GM13976 (cell line): Measurements from ENCODE around the gene M6PR.
"Not testable (repeated sequence)": the region's sequence is repeated elsewhere in the genome, so short reads cannot be mapped to it uniquely, and the experiment has no call there.

Experiments used
- DNase-seq: peaks from one replicate; pipeline ENCODE4 v3.0.0; 2012; ENCODE audit warnings: low spot score
- in situ Hi-C: fragments of 300-500 bp; cut with MboI; formaldehyde crosslinking; loops from one replicate; pipeline ENCODE4 v1.12.0; 2022; ENCODE audit warnings: low sequenced_read_pairs, mixed read lengths, inconsistent platforms; ENCODE audit not compliant: unreplicated experiment
- TF ChIP-seq, protein P1 (sequence below): IDR thresholded peaks from 2 replicates; pipeline ENCODE4 v1.5.1; 2012; ENCODE audit warnings: borderline replicate concordance, mild to moderate bottlenecking; ENCODE audit not compliant: insufficient read depth; ENCODE audit errors: extremely low read depth, missing control alignments, control extremely low read depth

M6PR gene

DNA sequence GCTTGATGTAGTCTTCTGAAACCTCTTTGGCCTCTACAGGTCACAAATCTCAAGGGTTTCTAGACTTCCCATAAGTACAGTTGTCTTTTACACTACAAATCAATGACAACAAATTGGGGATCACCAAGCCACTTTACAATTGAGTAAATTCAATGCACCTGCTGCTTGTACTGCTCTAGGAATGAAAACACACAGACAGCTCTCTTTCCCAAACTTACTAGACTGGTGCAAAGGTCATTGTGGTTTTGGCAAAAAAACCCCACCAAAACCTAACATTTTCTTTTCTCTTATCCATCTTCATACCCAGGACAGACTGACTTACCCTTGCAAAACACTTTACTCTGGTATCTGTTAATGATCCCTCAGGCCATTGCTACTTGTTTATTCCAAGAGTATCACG lies 2.7 kb downstream of the M6PR start:
- in situ Hi-C loops = no loop called here
- TF ChIP-seq, protein P1, sequence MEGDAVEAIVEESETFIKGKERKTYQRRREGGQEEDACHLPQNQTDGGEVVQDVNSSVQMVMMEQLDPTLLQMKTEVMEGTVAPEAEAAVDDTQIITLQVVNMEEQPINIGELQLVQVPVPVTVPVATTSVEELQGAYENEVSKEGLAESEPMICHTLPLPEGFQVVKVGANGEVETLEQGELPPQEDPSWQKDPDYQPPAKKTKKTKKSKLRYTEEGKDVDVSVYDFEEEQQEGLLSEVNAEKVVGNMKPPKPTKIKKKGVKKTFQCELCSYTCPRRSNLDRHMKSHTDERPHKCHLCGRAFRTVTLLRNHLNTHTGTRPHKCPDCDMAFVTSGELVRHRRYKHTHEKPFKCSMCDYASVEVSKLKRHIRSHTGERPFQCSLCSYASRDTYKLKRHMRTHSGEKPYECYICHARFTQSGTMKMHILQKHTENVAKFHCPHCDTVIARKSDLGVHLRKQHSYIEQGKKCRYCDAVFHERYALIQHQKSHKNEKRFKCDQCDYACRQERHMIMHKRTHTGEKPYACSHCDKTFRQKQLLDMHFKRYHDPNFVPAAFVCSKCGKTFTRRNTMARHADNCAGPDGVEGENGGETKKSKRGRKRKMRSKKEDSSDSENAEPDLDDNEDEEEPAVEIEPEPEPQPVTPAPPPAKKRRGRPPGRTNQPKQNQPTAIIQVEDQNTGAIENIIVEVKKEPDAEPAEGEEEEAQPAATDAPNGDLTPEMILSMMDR = no peak
- DNase-seq = no peak

DNA sequence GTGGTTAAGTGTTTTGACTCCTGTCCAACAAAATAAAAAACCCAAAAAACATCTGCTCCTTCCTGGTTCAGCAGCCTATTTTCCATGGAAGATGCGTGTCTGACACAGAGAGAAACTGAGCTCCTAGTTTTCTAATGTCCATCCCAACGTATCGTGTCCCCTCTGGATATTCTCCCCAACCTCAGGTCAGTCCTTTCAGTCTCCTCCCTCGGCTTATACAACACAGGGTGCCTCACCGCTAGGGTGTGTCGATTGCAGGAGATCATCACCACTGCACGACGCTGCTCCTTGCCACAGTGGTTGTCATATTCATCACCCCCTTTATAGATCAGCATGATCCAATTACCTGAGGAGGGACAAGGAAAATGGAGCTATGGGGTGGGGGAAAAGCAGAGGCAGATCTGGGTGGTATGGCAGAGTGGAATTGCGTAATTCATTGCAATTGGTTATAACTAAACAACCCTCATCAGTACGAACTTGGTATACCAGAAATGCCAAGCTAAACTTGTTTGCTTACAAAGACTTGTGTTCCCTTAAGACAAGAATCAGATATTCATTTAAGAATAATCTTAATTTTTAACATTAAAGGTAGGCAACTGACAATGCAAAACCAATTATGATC lies 5.8 kb downstream of the M6PR start:
- in situ Hi-C loops = no loop called here
- no peak for DNase-seq
- TF ChIP-seq, protein P1 = no peak

DNA sequence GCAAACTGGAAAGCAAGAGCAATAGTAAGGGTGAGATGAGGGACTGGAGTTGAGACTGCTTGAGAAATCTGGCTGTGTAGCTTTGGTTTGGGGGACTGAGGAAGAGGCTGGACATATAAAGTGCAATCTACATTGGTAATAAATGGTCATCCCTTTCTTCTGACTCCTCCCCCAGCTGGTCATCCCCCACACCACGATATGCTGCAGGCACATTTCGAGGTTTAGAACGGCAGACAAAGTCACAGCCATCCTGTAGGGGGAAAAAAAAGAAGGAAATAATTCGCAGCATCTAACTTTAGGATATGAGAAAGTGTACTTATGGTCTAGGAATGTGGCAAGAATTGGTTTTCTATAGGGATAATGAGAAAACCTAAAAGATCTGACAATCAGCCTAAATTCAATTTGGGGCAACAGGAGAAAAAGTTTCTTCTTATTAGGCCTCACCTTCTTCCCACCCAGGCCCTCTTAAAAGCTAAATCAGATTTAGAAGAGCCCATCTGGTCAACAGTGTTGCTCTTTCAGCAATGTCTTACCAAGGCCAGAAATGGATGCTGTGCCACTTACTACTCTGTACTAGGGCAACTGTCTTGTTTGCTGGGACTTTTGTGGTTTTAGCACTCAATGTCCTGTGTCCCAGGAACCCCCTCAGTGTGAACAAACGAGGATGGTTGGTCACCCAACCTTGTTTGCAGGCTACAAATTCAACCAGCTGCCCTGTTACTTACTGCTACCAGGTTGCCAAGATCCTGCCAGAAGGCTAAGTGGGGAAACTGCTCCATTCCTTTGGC lies 7.6 kb downstream of the M6PR start:
- in situ Hi-C loops = no loop called here
- no peak for DNase-seq
- TF ChIP-seq, protein P1 = no peak

DNA sequence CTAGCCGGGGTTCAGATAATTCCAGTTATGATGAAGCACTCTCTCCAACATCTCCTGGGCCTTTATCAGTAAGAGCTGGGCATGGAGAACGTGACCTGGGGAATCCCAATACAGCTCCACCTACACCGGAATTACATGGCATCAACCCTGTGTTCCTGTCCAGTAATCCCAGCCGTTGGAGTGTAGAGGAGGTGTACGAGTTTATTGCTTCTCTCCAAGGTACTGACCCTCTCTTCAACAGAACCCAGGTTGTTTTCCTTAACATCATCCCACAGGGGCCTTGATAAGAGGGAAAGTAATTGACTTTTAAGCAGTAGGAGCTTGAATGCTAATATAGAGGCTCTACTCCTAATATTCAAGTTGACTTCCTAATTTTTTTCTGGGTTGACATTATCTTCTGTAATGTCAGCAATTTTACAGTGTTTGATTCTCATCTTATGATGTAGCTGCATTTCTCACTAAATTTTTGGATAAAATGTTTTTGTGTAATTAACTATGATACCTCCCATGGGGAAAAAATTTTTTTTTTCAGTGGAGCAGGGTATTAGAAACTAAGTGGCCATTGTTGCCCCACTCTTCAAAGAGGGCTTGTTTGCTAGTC lies 11.5 kb downstream of the M6PR start:
- in situ Hi-C loops, DNase-seq: not testable (repeated sequence)

DNA sequence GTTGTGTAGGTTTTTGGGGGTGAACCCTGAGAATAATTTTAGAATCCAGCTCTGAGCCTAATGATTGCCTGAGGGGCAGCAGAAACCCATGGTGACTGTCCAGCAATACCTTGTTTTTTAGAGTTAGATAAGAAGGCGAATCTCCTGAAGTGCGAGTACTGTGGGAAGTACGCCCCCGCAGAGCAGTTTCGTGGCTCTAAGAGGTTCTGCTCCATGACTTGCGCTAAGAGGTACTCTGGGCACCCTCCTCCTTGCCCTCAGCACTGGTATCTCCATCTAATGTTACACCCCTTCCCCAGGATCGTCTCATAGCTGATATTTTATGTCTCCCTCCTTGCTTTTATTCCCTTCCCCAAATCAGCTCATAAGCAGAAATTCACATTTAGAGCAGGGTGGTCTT lies 12.7 kb downstream of the M6PR start:
- in situ Hi-C loops = no loop called here
- no peak for DNase-seq
- TF ChIP-seq, protein P1 = no peak

DNA sequence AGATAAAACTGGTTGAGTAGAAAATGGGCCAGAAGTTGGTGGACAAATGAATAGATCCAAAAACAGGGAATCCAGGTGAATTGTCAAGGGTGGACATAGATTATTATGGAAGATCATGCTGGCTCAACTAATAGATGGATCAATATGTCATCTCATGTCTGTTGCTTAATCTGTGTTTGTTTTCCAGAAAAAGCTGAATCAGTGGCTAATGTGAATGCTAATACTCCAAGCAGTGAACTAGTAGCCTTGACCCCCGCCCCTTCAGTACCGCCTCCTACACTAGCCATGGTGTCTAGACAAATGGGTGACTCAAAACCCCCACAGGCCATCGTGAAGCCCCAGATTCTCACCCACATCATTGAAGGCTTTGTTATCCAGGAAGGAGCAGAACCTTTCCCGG lies 15.4 kb downstream of the M6PR start:
- in situ Hi-C loops, DNase-seq: not testable (repeated sequence)

DNA sequence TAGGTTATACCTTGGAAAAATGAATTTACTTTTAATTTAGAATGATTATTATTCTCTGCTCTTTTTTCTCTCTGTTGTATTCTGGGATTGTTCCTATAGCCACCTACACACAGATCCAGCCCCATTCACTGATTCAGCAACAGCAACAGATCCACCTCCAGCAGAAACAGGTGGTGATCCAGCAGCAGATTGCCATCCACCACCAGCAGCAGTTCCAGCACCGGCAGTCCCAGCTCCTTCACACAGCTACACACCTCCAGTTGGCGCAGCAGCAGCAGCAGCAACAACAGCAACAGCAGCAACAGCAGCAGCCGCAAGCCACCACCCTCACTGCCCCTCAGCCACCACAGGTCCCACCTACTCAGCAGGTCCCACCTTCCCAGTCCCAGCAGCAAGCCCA lies 17.0 kb downstream of the M6PR start:
- in situ Hi-C loops, DNase-seq: not testable (repeated sequence)

DNA sequence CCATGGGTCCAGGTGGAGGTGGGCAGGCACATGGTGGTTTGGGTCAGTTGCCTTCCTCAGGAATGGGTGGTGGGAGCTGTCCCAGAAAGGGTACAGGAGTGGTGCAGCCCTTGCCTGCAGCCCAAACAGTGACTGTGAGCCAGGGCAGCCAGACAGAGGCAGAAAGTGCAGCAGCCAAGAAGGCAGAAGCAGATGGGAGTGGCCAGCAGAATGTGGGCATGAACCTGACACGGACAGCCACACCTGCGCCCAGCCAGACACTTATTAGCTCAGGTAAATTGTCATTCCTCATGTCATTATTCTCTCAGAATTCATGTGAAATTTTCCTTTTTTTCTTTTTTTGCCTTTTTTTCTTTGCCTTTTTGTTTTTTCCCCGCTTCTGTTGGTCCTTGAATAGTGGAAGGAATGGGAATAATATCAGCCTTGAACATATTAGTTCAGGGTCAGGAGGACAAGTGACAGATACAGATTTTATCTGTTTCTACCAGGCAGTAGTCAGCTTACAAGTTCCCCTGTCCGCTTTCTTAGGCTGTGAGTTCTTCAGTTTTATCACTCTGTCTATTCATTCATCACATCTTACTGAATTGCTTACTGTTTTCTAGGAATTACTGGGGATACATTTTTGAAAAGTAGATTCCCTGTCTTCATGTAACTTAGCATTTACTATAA lies 18.7 kb downstream of the M6PR start:
- in situ Hi-C loops, DNase-seq: not testable (repeated sequence)

DNA sequence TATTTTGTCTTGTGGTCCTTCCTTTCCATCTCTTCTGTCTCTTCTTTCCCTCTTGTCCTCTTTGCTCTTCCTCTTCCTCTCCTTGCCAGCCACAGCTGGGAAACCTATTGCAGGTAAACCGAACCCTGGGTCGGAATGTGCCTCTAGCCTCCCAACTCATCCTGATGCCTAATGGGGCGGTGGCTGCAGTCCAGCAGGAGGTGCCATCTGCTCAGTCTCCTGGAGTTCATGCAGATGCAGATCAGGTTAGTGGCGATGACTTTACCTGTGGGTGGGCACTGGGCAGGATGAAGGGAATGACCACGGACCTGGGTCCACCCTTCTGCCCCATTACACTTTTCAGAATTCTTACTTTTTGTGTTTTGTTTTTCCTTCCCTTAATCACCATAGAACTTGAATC lies 26.9 kb downstream of the M6PR start:
- DNase-seq = no peak
- in situ Hi-C loops = no loop called here
- TF ChIP-seq, protein P1 = no peak

DNA sequence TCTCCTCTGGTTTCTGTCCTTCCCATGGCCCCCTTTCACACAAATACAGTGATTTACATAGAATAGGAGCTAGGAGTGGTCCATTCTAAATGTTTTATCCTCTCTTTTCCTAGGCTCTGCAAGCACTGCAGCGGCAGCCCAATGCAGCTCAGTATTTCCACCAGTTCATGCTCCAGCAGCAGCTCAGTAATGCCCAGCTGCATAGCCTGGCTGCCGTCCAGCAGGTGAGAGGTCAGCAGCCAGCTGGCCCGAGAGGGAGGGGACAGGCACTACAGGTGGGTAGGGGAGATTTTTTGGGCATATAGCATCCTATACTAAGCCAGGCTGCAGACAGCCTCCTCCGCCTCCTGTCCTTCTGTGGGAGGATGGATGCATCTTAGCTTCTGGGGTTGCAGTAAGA lies 29.8 kb downstream of the M6PR start:
- DNase-seq, in situ Hi-C loops: not testable (repeated sequence)
